Lung (tissue), 12 donors: Measurements from ENCODE around the gene SAMD8. TPM values are rescaled to one million over a fixed set of nuclear protein-coding genes. Genes with fewer than 3 reads are reported as not detected.
"Not testable (repeated sequence)": the region's sequence is repeated elsewhere in the genome, so short reads cannot be mapped to it uniquely, and the experiment has no call there.

Source experiments
- ATAC-seq: fragments of 200-7000 bp; cut with Tn5 transposase; one replicate; pipeline ENCODE4 v1.9.1; 2020; ENCODE audit warnings: moderate number of reproducible peaks; ENCODE audit not compliant: insufficient read depth, low FRiP score
- DNase-seq, 3 donors: peaks; one replicate each; pipeline ENCODE4 v3.0.0-alpha.2; 2013 to 2017
- H3K27ac ChIP-seq, 2 donors: one replicate each; pipeline ENCODE4 v1.5.1; 2013; ENCODE audit warnings: mild to moderate bottlenecking in 2 of 2, moderate library complexity in 2 of 2, control low read depth in 1 of 2, inconsistent platforms in 1 of 2, low read depth in 1 of 2, low read length in 1 of 2
- H3K27me3 ChIP-seq, 3 donors: one replicate each; pipeline ENCODE4 v1.5.1; 2013; ENCODE audit warnings: low read length in 2 of 3; ENCODE audit not compliant: control insufficient read depth in 3 of 3, insufficient read depth in 3 of 3
- H3K36me3 ChIP-seq, 4 donors: one replicate each; pipeline ENCODE4 v1.5.1; 2013; ENCODE audit warnings: low read length in 4 of 4, mild to moderate bottlenecking in 1 of 4, moderate library complexity in 1 of 4; ENCODE audit not compliant: control insufficient read depth in 4 of 4, insufficient read depth in 4 of 4
- H3K4me1 ChIP-seq, 5 donors: one replicate each; pipeline ENCODE4 v1.5.1; 2013; ENCODE audit warnings: low read length in 5 of 5, mild to moderate bottlenecking in 2 of 5, moderate library complexity in 1 of 5; ENCODE audit not compliant: control insufficient read depth in 5 of 5, insufficient read depth in 5 of 5
- H3K4me3 ChIP-seq: one replicate; pipeline ENCODE4 v1.5.1; 2013; ENCODE audit warnings: mild to moderate bottlenecking, control low read depth, moderate library complexity
- H3K9ac ChIP-seq, 2 donors: one replicate each; pipeline ENCODE4 v1.5.1; 2013; ENCODE audit warnings: low read length in 2 of 2, control low read depth in 1 of 2; ENCODE audit not compliant: insufficient read depth in 1 of 2
- H3K9me3 ChIP-seq, 4 donors: one replicate each; pipeline ENCODE4 v1.5.1; 2013; ENCODE audit warnings: low read length in 3 of 4, mild to moderate bottlenecking in 1 of 4, moderate library complexity in 1 of 4; ENCODE audit not compliant: control insufficient read depth in 4 of 4, insufficient read depth in 3 of 4
- WGBS, 2 donors: extraction: QIAGEN DNeasy Blood & Tissue Kit; methylation state at CpG; one replicate each; pipeline ENCODE4 v1.1.7; 2013; 5-methylcytosine and 5-hydroxymethylcytosine counted together
- polyA plus RNA-seq, 2 donors: library from polyadenylated mRNA; stranded (reverse); fragments of 200-250 nt; gene quantifications; one replicate each; pipeline ENCODE4 v1.2.1, GENCODE V29; 2013
- total RNA-seq, 2 donors: library from RNA; depleted of rRNA in 1 of 2; stranded (reverse); fragments of >200 nt in 1 of 2; gene quantifications; one replicate each; pipeline ENCODE4 v1.2.1, GENCODE V29; 2014 to 2021
- TF ChIP-seq, protein P1 (sequence below): IDR thresholded peaks from 2 replicates; pipeline ENCODE4 v1.5.1; 2012; ENCODE audit warnings: mild to moderate bottlenecking; ENCODE audit errors: control extremely low read depth, extremely low read depth
- donor health status: control.
- donor health status: control.
- donor health status: Bipolar disorder and iron deficiency.
- donor health status: healthy.
- donor health status: DM: yes; HTN: yes; CAD: no.

Gene SAMD8
- total and polyA plus RNA-seq, 4 donors = 5.5 to 29.0 (median 11.3) TPM

DNA sequence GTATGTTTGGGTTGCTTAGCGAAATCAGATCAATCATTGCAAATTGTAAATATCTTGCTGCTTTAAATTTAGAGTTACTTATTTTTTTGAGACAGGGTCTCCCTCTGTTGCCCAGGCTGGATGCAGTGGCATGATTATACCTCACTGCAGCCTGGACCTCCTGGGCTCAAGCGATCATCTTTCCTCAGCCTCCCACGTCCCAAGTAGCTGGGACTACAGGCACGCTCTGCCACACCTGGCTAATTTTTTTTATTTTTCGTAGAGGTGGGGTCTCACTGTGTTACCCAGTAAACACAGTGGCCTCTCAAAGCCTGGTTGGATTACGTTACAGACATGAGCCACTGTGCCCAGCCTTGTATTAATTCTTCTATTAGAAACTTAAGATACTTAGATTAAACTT lies 100.9 kb downstream of the SAMD8 start:
- peak overlapping the region in 1 of 2 donors; percentile 91 for H3K9ac ChIP-seq
- H3K4me3 ChIP-seq = no peak overlapping the region
- H3K27me3 ChIP-seq = no peaks in the 10 kb centered on the region
- H3K27ac ChIP-seq = no peak overlapping the region
- ATAC-seq = no peak
- WGBS, 2 donors = 88 to 92% methylated on average over 6 of the region's 6 CpGs
- peaks cover 0 to 20% (median 9%) of the 10 kb centered on the region in 5 donors for H3K4me1 ChIP-seq
- TF ChIP-seq, protein P1, sequence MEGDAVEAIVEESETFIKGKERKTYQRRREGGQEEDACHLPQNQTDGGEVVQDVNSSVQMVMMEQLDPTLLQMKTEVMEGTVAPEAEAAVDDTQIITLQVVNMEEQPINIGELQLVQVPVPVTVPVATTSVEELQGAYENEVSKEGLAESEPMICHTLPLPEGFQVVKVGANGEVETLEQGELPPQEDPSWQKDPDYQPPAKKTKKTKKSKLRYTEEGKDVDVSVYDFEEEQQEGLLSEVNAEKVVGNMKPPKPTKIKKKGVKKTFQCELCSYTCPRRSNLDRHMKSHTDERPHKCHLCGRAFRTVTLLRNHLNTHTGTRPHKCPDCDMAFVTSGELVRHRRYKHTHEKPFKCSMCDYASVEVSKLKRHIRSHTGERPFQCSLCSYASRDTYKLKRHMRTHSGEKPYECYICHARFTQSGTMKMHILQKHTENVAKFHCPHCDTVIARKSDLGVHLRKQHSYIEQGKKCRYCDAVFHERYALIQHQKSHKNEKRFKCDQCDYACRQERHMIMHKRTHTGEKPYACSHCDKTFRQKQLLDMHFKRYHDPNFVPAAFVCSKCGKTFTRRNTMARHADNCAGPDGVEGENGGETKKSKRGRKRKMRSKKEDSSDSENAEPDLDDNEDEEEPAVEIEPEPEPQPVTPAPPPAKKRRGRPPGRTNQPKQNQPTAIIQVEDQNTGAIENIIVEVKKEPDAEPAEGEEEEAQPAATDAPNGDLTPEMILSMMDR = no peak
- H3K9me3 ChIP-seq = no peaks in the 10 kb centered on the region
- no peak for DNase-seq
- H3K36me3 ChIP-seq = peaks cover 13 to 29% (median 19%) of the 10 kb centered on the region in 4 donors

GRCh38 chr10:75220274-75220673 lies 108.8 kb downstream of the SAMD8 start:
- peaks cover 40 to 47% (median 40%) of the 10 kb centered on the region in 4 donors for H3K36me3 ChIP-seq

DNA sequence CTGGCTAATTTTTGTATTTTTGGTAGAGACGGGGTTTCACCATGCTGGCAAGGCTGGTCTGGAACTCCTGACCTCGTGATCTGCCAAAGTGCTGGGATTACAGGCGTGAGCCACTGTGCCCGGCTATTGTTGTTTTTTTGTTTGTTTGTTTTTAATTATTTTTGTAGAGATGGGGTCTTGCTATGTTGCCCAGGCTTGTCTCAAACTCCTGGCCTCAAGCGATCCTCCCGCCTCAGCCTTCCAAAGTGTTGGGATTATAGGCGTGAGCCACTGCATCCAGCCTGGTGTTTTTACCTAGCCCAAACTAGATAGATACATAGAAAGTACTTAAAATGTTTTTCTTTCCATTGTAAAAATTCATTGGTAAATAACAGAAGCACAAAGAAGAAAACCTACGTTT lies 110.0 kb downstream of the SAMD8 start:
- not testable (repeated sequence) for H3K27me3 ChIP-seq, H3K9ac ChIP-seq, H3K4me3 ChIP-seq, H3K27ac ChIP-seq, H3K9me3 ChIP-seq, ATAC-seq, DNase-seq
- H3K36me3 ChIP-seq = peaks cover 34 to 43% (median 36%) of the 10 kb centered on the region in 4 donors
- H3K4me1 ChIP-seq = peaks cover 2 to 34% (median 29%) of the 10 kb centered on the region in 5 donors
- 96 to 97% methylated on average over 8 of the region's 8 CpGs for WGBS, 2 donors

More at GRCh38 chr10:75220274-75220673, 108.8 kb downstream of the SAMD8 start:
- no peak for ATAC-seq
- 90 to 95% methylated on average over 4 of the region's 4 CpGs for WGBS, 2 donors
- Histone ChIP-seq H3K9ac (no peak overlapping the region), H3K4me1 (peaks cover 0 to 31% (median 17%) of the 10 kb centered on the region in 5 donors), H3K27ac (no peak overlapping the region), H3K9me3 (no peaks in the 10 kb centered on the region), H3K27me3 (no peaks in the 10 kb centered on the region), H3K4me3 (no peak overlapping the region)
- no peak for DNase-seq
- TF ChIP-seq, protein P1 = no peak

- Histone ChIP-seq H3K4me1 (peaks cover 7 to 41% (median 36%) of the 10 kb centered on the region in 5 donors), H3K27me3 (no peaks in the 10 kb centered on the region), H3K9me3 (no peaks in the 10 kb centered on the region), H3K27ac (peak overlapping the region in 1 of 2 donors; percentile 67), H3K36me3 (peaks cover 24 to 36% (median 31%) of the 10 kb centered on the region in 4 donors), H3K9ac (no peak overlapping the region), H3K4me3 (no peak overlapping the region)
- TF ChIP-seq, protein P1 = no peak
- 70 to 85% methylated on average over 2 of the region's 2 CpGs for WGBS, 2 donors
- DNase-seq (no peak), ATAC-seq (no peak)
These were observed 112.1 kb downstream of the SAMD8 start for GRCh38 chr10:75223507-75223906.
